ENCODE results near the gene OR2J2. TPM values are rescaled to one million over a fixed set of nuclear protein-coding genes. Genes with fewer than 3 reads are reported as not detected.
"Not testable (repeated sequence)": the region's sequence is repeated elsewhere in the genome, so short reads cannot be mapped to it uniquely, and the experiment has no call there.

The OR2J2 gene
- total RNA-seq, 4 donors from 2014 or later: not detected

DNA sequence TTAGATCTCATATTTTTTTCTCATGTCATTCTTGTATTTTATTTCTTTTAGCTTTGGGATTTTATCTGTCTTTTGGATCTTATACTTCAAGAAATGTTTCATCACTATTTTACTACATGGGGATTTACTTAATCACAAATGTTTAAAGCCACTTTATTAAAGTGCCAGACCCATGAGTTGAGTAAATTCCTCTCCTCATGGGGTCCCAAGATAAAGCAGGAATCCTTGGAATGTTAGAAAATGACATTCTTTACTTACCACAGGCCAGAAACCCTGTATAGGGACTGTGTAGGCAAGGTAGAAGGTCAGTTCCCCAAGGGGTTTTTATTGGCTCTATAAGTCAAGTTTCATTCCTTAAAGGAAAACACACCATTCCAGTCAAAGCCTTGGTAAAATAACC lies 28.4 kb upstream of the OR2J2 start:
- DNase-seq (ENCODE audit: low spot score in 2 of 2): no peak
- H3K4me3 ChIP-seq: no peak overlapping the region
- TF ChIP-seq POLR2A (IDR thresholded peaks at IDR 0.05) (no peak), POLR2AphosphoS5 (IDR thresholded peaks at IDR 0.05) (no peak), EP300 (IDR thresholded peaks at IDR 0.05) (no peak)
- TF ChIP-seq, protein P1, sequence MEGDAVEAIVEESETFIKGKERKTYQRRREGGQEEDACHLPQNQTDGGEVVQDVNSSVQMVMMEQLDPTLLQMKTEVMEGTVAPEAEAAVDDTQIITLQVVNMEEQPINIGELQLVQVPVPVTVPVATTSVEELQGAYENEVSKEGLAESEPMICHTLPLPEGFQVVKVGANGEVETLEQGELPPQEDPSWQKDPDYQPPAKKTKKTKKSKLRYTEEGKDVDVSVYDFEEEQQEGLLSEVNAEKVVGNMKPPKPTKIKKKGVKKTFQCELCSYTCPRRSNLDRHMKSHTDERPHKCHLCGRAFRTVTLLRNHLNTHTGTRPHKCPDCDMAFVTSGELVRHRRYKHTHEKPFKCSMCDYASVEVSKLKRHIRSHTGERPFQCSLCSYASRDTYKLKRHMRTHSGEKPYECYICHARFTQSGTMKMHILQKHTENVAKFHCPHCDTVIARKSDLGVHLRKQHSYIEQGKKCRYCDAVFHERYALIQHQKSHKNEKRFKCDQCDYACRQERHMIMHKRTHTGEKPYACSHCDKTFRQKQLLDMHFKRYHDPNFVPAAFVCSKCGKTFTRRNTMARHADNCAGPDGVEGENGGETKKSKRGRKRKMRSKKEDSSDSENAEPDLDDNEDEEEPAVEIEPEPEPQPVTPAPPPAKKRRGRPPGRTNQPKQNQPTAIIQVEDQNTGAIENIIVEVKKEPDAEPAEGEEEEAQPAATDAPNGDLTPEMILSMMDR (IDR thresholded peaks at IDR 0.05): no peak
- no peak overlapping the region for H3K27ac ChIP-seq
- H3K36me3 ChIP-seq: no peaks in the 10 kb centered on the region
- H3K27me3 ChIP-seq: no peaks in the 10 kb centered on the region
- no peaks in the 10 kb centered on the region for H3K9me3 ChIP-seq
- H3K4me1 ChIP-seq: no peaks in the 10 kb centered on the region

DNA sequence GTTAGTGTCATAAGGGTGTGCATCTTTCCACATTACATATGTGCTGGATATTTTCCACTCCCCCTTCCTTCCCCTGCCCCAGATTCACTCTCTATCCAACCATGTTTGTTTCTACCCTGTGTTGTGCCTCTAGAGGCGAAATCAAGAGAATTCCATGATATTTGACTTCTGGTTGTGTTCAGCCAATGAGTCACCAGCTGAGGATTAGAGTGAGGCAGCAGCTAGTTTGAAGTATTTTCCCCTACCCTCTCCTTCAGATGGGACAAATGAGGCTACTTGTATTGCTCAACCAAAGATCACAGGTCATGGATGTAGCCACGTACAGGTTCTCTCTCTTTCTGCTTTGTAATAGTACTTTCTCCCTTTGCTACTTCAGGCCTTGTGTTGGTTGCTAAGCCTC lies 24.5 kb upstream of the OR2J2 start:
- no peak for DNase-seq (ENCODE audit: low spot score in 2 of 2)
- Histone ChIP-seq H3K27me3 (no peaks in the 10 kb centered on the region), H3K36me3 (no peaks in the 10 kb centered on the region), H3K27ac (no peak overlapping the region), H3K9me3 (peaks cover 4% of the 10 kb centered on the region), H3K4me1 (no peaks in the 10 kb centered on the region), H3K4me3 (no peak overlapping the region)
- TF ChIP-seq POLR2A (IDR thresholded peaks at IDR 0.05) (no peak), POLR2AphosphoS5 (IDR thresholded peaks at IDR 0.05) (no peak), EP300 (IDR thresholded peaks at IDR 0.05) (no peak)
- TF ChIP-seq, protein P1 (IDR thresholded peaks at IDR 0.05): no peak
- 74% methylated on average over 2 of the region's 2 CpGs for WGBS

DNA sequence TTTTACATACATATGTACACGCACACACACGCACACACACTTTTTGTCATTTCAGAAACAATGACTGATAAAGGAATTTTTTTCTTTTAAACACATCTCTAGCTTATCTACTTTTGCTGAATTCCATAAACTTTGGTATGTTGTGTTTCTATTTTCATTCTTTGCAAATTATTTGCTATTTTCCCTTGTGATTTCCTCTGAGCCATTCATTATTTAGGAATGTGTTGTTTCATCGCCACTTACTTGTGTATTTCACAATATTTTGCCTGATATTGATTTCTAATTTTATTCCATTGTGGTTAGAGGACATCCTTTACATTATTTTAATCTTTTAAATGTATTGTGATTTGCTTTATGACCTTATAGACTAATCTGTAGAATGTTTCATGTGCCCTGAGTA lies 23.6 kb upstream of the OR2J2 start:
- H3K27ac ChIP-seq: no peak overlapping the region
- 90% methylated on average over 3 of the region's 3 CpGs for WGBS
- TF ChIP-seq, protein P1 (IDR thresholded peaks at IDR 0.05): no peak
- TF ChIP-seq POLR2A (IDR thresholded peaks at IDR 0.05): no peak
- no peak for TF ChIP-seq POLR2AphosphoS5 (IDR thresholded peaks at IDR 0.05)
- TF ChIP-seq EP300 (IDR thresholded peaks at IDR 0.05): no peak
- H3K27me3 ChIP-seq: no peaks in the 10 kb centered on the region
- H3K36me3 ChIP-seq: no peaks in the 10 kb centered on the region
- H3K4me1 ChIP-seq: no peaks in the 10 kb centered on the region
- peaks cover 4% of the 10 kb centered on the region for H3K9me3 ChIP-seq
- no peak overlapping the region for H3K4me3 ChIP-seq
- no peak for DNase-seq (ENCODE audit: low spot score in 2 of 2)

DNA sequence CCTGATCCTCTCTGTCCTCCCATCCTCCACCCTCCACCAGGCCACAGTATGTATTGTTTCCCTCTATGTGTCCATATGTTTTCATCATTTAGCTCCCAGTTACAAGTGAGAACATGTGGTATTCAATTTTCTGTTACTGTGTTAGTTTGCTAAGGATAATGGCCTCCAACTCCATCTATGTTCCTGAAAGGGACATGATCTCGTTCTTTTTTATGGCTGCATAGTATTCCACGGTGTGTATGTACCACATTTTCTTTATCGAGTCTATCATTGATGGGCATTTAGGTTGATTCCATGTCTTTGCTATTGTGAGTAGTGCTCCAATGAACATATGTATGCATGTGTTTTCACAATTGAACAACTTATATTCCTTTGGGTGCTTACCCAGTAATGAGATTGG lies 21.3 kb upstream of the OR2J2 start:
- not testable (repeated sequence) for H3K4me3 ChIP-seq; H3K4me1 ChIP-seq; H3K27ac ChIP-seq; H3K36me3 ChIP-seq; DNase-seq (ENCODE audit: low spot score in 2 of 2); H3K9me3 ChIP-seq; H3K27me3 ChIP-seq
- WGBS: 76% methylated on average over 3 of the region's 3 CpGs

DNA sequence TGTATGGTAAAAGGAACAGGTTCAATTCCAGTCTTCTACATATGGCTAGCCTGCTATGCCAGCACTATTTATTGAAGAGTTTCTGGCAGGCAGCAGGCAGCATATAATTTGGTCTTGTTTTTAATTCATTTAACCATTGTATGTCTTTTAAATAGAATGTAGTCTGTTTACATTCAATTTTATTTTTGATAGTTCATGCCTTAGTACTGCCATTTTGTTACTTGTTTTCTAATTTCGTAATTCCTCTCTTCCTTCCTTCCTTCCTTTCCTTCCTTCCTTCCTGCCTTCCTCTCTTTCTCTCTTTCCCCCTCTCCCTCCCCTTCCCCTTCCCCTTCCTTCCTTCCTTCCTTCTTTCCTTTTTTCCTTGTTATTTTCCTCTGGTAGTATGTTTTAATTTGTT lies 17.6 kb upstream of the OR2J2 start:
- H3K27ac ChIP-seq: no peak overlapping the region
- no peak overlapping the region for H3K4me3 ChIP-seq
- TF ChIP-seq, protein P1 (IDR thresholded peaks at IDR 0.05): no peak
- no peak for TF ChIP-seq EP300 (IDR thresholded peaks at IDR 0.05)
- no peak for TF ChIP-seq POLR2A (IDR thresholded peaks at IDR 0.05)
- TF ChIP-seq POLR2AphosphoS5 (IDR thresholded peaks at IDR 0.05): no peak
- 73% methylated on average over 1 of the region's 1 CpG for WGBS
- no peaks in the 10 kb centered on the region for H3K36me3 ChIP-seq
- H3K9me3 ChIP-seq: peaks cover 4% of the 10 kb centered on the region
- no peaks in the 10 kb centered on the region for H3K4me1 ChIP-seq
- DNase-seq (ENCODE audit: low spot score in 2 of 2): no peak
- no peaks in the 10 kb centered on the region for H3K27me3 ChIP-seq

DNA sequence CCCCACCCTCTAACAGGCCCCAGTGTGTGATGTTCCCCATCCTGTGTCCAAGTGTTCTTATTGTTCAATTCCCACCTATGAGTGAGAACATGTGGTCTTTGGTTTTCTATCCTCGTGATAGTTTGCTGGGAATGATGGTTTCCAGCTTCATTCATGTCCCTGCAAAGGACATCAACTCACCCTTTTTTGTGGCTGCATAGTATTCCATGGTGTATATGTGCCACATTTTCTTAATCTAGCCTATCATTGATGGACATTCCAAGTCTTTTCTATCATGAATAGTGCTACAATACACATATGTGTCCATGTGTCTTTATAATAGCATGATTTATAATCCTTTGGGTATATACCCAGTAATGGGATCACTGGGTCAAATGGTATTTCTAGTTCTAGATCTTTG lies 15.5 kb upstream of the OR2J2 start:
- not testable (repeated sequence) for H3K4me3 ChIP-seq; H3K36me3 ChIP-seq; H3K27me3 ChIP-seq; DNase-seq (ENCODE audit: low spot score in 2 of 2); H3K27ac ChIP-seq; H3K4me1 ChIP-seq; H3K9me3 ChIP-seq
- WGBS: 45% methylated on average over 1 of the region's 1 CpG

DNA sequence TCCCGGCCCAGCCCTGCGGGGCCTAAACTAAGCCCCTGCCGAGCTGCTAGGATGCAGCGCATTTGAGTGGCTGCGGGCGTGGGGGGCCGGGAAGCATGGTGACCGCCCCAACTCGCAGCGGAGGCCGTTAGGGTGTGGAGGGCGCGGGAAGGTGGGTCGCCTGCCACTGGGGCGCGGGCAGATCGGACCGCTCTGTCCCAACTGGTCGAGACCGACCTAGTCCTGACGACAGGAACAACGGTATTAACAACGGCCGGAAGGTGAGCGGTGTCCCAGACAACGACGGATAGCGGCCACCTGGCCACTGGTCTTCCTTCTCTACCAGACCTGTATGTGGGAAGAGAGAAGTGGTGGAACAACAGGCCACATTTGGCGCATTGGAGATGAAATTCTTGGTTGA lies 10.8 kb upstream of the OR2J2 start:
- H3K36me3 ChIP-seq: not testable (repeated sequence)
- WGBS: 91% methylated on average over 9 of the region's 29 CpGs

DNA sequence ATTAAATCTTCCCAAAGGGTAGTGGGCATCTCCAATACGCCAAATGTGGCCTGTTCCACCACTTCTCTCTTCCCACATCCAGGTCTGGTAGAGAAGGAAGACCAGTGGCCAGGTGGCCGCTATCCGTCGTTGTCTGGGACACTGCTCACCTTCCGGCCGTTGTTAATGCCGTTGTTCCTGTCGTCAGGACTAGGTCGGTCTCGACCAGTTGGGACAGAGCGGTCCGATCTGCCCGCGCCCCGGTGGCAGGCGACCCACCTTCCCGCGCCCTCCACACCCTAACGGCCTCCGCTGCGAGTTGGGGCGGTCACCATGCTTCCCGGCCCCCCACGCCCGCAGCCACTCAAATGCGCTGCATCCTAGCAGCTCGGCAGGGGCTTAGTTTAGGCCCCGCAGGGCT lies 5.1 kb upstream of the OR2J2 start:
- not testable (repeated sequence) for H3K9me3 ChIP-seq; H3K4me1 ChIP-seq; DNase-seq (ENCODE audit: low spot score in 2 of 2); H3K27me3 ChIP-seq; H3K27ac ChIP-seq; H3K4me3 ChIP-seq; H3K36me3 ChIP-seq
- WGBS: 90% methylated on average over 2 of the region's 28 CpGs

More for the DNA sequence above, 10.8 kb upstream of the OR2J2 start:
- DNase-seq (ENCODE audit: low spot score in 2 of 2); H3K4me1 ChIP-seq; H3K4me3 ChIP-seq; H3K9me3 ChIP-seq; H3K27me3 ChIP-seq; H3K27ac ChIP-seq: not testable (repeated sequence)
